ENCODE results near the gene ENDOD1.
A peak's percentile ranks its signal among the peaks of the same experiment; 100 is the strongest.
"Not testable (repeated sequence)": the region's sequence is repeated elsewhere in the genome, so short reads cannot be mapped to it uniquely, and the experiment has no call there.

ENDOD1 gene

GRCh38 chr11:95104121-95104830, 14.6 kb downstream of the ENDOD1 start:
- DNase-seq (ENCODE audit: low spot score), result peak; percentile 53

- DNase-seq (ENCODE audit: low spot score), result no peak
Measured at GRCh38 chr11:95104856-95105255, 15.2 kb downstream of the ENDOD1 start.

- peak; percentile 90 for DNase-seq (ENCODE audit: low spot score)
Measured at GRCh38 chr11:95108159-95108611, 18.5 kb downstream of the ENDOD1 start.

GRCh38 chr11:95108671-95109551, 19.3 kb downstream of the ENDOD1 start:
- DNase-seq (ENCODE audit: low spot score), result no peak

GRCh38 chr11:95111471-95111870, 21.8 kb downstream of the ENDOD1 start:
- not testable (repeated sequence) for DNase-seq (ENCODE audit: low spot score)

- no peak for DNase-seq (ENCODE audit: low spot score)
Measured at GRCh38 chr11:95111923-95112540, 22.4 kb downstream of the ENDOD1 start.

GRCh38 chr11:95115597-95115996, 26.0 kb downstream of the ENDOD1 start:
- no peak for DNase-seq (ENCODE audit: low spot score)

- DNase-seq (ENCODE audit: low spot score), result peak; percentile 75
Measured at GRCh38 chr11:95119361-95120060, 29.9 kb downstream of the ENDOD1 start.

GRCh38 chr11:95121698-95122097, 32.1 kb downstream of the ENDOD1 start:
- no peak for DNase-seq (ENCODE audit: low spot score)

GRCh38 chr11:95123556-95123955, 33.9 kb downstream of the ENDOD1 start:
- no peak for DNase-seq (ENCODE audit: low spot score)

GRCh38 chr11:95128602-95129001, 39.0 kb downstream of the ENDOD1 start:
- no peak for DNase-seq (ENCODE audit: low spot score)

GRCh38 chr11:95132956-95133355, 43.3 kb downstream of the ENDOD1 start:
- DNase-seq (ENCODE audit: low spot score), result peak; percentile 23

GRCh38 chr11:95134491-95134890, 44.8 kb downstream of the ENDOD1 start:
- DNase-seq (ENCODE audit: low spot score), result peak; percentile 70

GRCh38 chr11:95135155-95135554, 45.5 kb downstream of the ENDOD1 start:
- DNase-seq (ENCODE audit: low spot score), result no peak

- DNase-seq (ENCODE audit: low spot score), result no peak
Measured at GRCh38 chr11:95135880-95136279, 46.2 kb downstream of the ENDOD1 start.

GRCh38 chr11:95136747-95137146, 47.1 kb downstream of the ENDOD1 start:
- not testable (repeated sequence) for DNase-seq (ENCODE audit: low spot score)

GRCh38 chr11:95137299-95137698, 47.7 kb downstream of the ENDOD1 start:
- no peak for DNase-seq (ENCODE audit: low spot score)

- DNase-seq (ENCODE audit: low spot score), result peak; percentile 32
Measured at GRCh38 chr11:95138448-95138847, 48.8 kb downstream of the ENDOD1 start.

GRCh38 chr11:95140397-95141033, 50.9 kb downstream of the ENDOD1 start:
- no peak for DNase-seq (ENCODE audit: low spot score)

GRCh38 chr11:95142431-95142830, 52.8 kb downstream of the ENDOD1 start:
- no peak for DNase-seq (ENCODE audit: low spot score)

GRCh38 chr11:95143106-95143681, 53.5 kb downstream of the ENDOD1 start:
- peak; percentile 58 for DNase-seq (ENCODE audit: low spot score)

Measured in kidney tubule cell (primary cell).